ENCODE data around the gene HOXD10. TPM values are rescaled to one million over a fixed set of nuclear protein-coding genes. Genes with fewer than 3 reads are reported as not detected.
A peak's percentile ranks its signal among the peaks of the same experiment; 100 is the strongest.

The HOXD10 gene
- total RNA-seq, 4 donors from 2014 or later, result 0.31 to 0.67 (median 0.52) TPM; not detected in 1

- no peak for ATAC-seq
- no peak for TF ChIP-seq POLR2AphosphoS5 (IDR thresholded peaks at IDR 0.05)
- TF ChIP-seq CTCF (IDR thresholded peaks at IDR 0.05), result no peak
- no peak for TF ChIP-seq POLR2A (IDR thresholded peaks at IDR 0.05)
- TF ChIP-seq EP300 (IDR thresholded peaks at IDR 0.05), result no peak
- no peaks in the 10 kb centered on the region for H3K36me3 ChIP-seq
- H3K4me3 ChIP-seq, result no peak overlapping the region
- H3K9me3 ChIP-seq, result no peaks in the 10 kb centered on the region
- H3K4me1 ChIP-seq, result peaks cover 0 to 59% (median 19%) of the 10 kb centered on the region in 3 donors
- H3K27ac ChIP-seq, result no peak overlapping the region
- WGBS, 2 donors (ENCODE audit: low coverage in 1 of 2), result 0 to 21% methylated on average over 2 to 3 of the region's 9 CpGs
- peaks cover 100% of the 10 kb centered on the region for H3K27me3 ChIP-seq
Measured at GRCh38 chr2:176124947-176125771, 8.6 kb downstream of the HOXD10 start.

- Histone ChIP-seq H3K9me3 (no peaks in the 10 kb centered on the region), H3K4me1 (peaks cover 0 to 65% (median 22%) of the 10 kb centered on the region in 3 donors), H3K27ac (no peak overlapping the region), H3K36me3 (no peaks in the 10 kb centered on the region), H3K27me3 (peaks cover 100% of the 10 kb centered on the region), H3K4me3 (no peak overlapping the region)
- WGBS, 2 donors (ENCODE audit: low coverage in 1 of 2), result 13 to 27% methylated on average over 3 to 6 of the region's 6 CpGs
- no peak for TF ChIP-seq CTCF (IDR thresholded peaks at IDR 0.05)
- no peak for TF ChIP-seq POLR2AphosphoS5 (IDR thresholded peaks at IDR 0.05)
- TF ChIP-seq POLR2A (IDR thresholded peaks at IDR 0.05), result no peak
- no peak for TF ChIP-seq EP300 (IDR thresholded peaks at IDR 0.05)
- ATAC-seq, result no peak
Measured at GRCh38 chr2:176125772-176126054, 9.1 kb downstream of the HOXD10 start.

GRCh38 chr2:176126929-176127773 is 10.6 kb downstream of the HOXD10 start:
- no peak for ATAC-seq
- TF ChIP-seq POLR2A (IDR thresholded peaks at IDR 0.05) (no peak), CTCF (IDR thresholded peaks at IDR 0.05) (peak in 3 of 4 experiments; percentile 82 to 91 (median 83))
- 2% methylated on average over 13 of the region's 13 CpGs for WGBS, 2 donors (ENCODE audit: low coverage in 1 of 2)
- H3K36me3 ChIP-seq, result no peaks in the 10 kb centered on the region
- H3K27me3 ChIP-seq, result peaks cover 100% of the 10 kb centered on the region
- H3K4me1 ChIP-seq, result peaks cover 0 to 60% (median 21%) of the 10 kb centered on the region in 3 donors
- H3K4me3 ChIP-seq, result no peak overlapping the region
- no peaks in the 10 kb centered on the region for H3K9me3 ChIP-seq
- H3K27ac ChIP-seq, result no peak overlapping the region

GRCh38 chr2:176127774-176128072 is 11.1 kb downstream of the HOXD10 start:
- no peak for TF ChIP-seq POLR2A (IDR thresholded peaks at IDR 0.05)
- H3K4me3 ChIP-seq, result no peak overlapping the region
- H3K27ac ChIP-seq, result no peak overlapping the region
- H3K4me1 ChIP-seq, result peaks cover 0 to 58% (median 15%) of the 10 kb centered on the region in 3 donors
- no peaks in the 10 kb centered on the region for H3K9me3 ChIP-seq
- no peak for ATAC-seq
- peaks cover 100% of the 10 kb centered on the region for H3K27me3 ChIP-seq
- WGBS, 2 donors (ENCODE audit: low coverage in 1 of 2), result 18 to 25% methylated on average over 3 to 4 of the region's 4 CpGs
- H3K36me3 ChIP-seq, result no peaks in the 10 kb centered on the region

GRCh38 chr2:176128172-176128981 is 11.8 kb downstream of the HOXD10 start:
- H3K9me3 ChIP-seq, result no peaks in the 10 kb centered on the region
- H3K4me1 ChIP-seq, result peaks cover 0 to 51% (median 9%) of the 10 kb centered on the region in 3 donors
- no peak for ATAC-seq
- TF ChIP-seq POLR2A (IDR thresholded peaks at IDR 0.05) (no peak), EP300 (IDR thresholded peaks at IDR 0.05) (no peak), CTCF (IDR thresholded peaks at IDR 0.05) (no peak), POLR2AphosphoS5 (IDR thresholded peaks at IDR 0.05) (no peak)
- H3K4me3 ChIP-seq, result peak overlapping the region in 1 of 2 donors; percentile 57
- WGBS, 2 donors (ENCODE audit: low coverage in 1 of 2), result 17 to 19% methylated on average over 14 to 17 of the region's 49 CpGs
- H3K27me3 ChIP-seq, result peaks cover 100% of the 10 kb centered on the region
- H3K36me3 ChIP-seq, result no peaks in the 10 kb centered on the region
- H3K27ac ChIP-seq, result peak overlapping the region in 3 of 4 donors; percentile 18 to 84 (median 77)

All from gastroesophageal sphincter (tissue), 4 donors.